HepG2 (cell line): ENCODE results near the gene C11orf24. TPM values are rescaled to one million over a fixed set of nuclear protein-coding genes. Genes with fewer than 3 reads are reported as not detected.

Source experiments
- AGO2 ChIP-seq: fragments of 200-400 bp; formaldehyde crosslinking; optimal IDR thresholded peaks from 2 replicates; pipeline ENCODE3; 2017; ENCODE audit warnings: mild to moderate bottlenecking, low read depth, low read length, moderate library complexity
- ASH2L ChIP-seq: fragments of 300-600, 200-600 bp; sonication (generic); IDR thresholded peaks from 2 replicates; pipeline ENCODE4 v1.7.0; 2017; ENCODE audit warnings: low read depth, mild to moderate bottlenecking, moderate library complexity, mixed read lengths, low read length; ENCODE audit not compliant: insufficient read length
- ATF7-NPFF ChIP-seq: sonication (generic); formaldehyde crosslinking; IDR thresholded peaks from 2 replicates; pipeline ENCODE4 v1.8.1; 2023; ENCODE audit warnings: mild to moderate bottlenecking, low read depth, missing genetic modification reagents, moderate library complexity
- FOSL2 ChIP-seq: sonication (generic); formaldehyde crosslinking; IDR thresholded peaks from 2 replicates; pipeline ENCODE4 v1.4.0; 2020; ENCODE audit warnings: missing genetic modification reagents
- FOXK1 ChIP-seq: sonication (generic); formaldehyde crosslinking; IDR thresholded peaks from 2 replicates; pipeline ENCODE4 v1.4.0; 2020; ENCODE audit warnings: low read depth, missing genetic modification reagents, borderline replicate concordance
- HMG20A ChIP-seq: IDR thresholded peaks from 2 replicates; pipeline ENCODE4 v1.6.1; 2016; ENCODE audit warnings: borderline replicate concordance
- KDM5A ChIP-seq: fragments of 200-600 bp; sonication (generic); IDR thresholded peaks from 2 replicates; pipeline ENCODE4 v1.7.0; 2018; ENCODE audit warnings: antibody characterized with exemption, mild to moderate bottlenecking, low read length, borderline replicate concordance
- MYC ChIP-seq: sonication (generic); formaldehyde crosslinking; IDR thresholded peaks from 2 replicates; pipeline ENCODE4 v1.9.0; 2021; ENCODE audit warnings: missing genetic modification reagents, borderline replicate concordance
- NFYC ChIP-seq: IDR thresholded peaks from 2 replicates; pipeline ENCODE4 v1.6.1; 2016; ENCODE audit warnings: missing genetic modification reagents, missing compliant biosample characterization
- SAP130 ChIP-seq: IDR thresholded peaks from 2 replicates; pipeline ENCODE4 v1.6.1; 2016; ENCODE audit warnings: low read depth
- SOX13 ChIP-seq, 3 experiments: fragments of 450-650 bp in 1 of 3; sonication (generic) in 1 of 3; formaldehyde crosslinking in 1 of 3; IDR thresholded peaks in 2 of 3; conservative IDR thresholded peaks in 1 of 3; 2 replicates each; pipeline versions ENCODE4 v1.5.0 to v1.6.1; 2016 to 2020; ENCODE audit warnings: antibody characterized with exemption in 1 of 3, mild to moderate bottlenecking in 1 of 3, missing compliant biosample characterization in 1 of 3, missing genetic modification reagents in 1 of 3, moderate library complexity in 1 of 3
- SOX5 ChIP-seq: IDR thresholded peaks from 2 replicates; pipeline ENCODE4 v1.6.1; 2016; ENCODE audit warnings: borderline replicate concordance
- SP4 ChIP-seq: sonication (generic); formaldehyde crosslinking; IDR thresholded peaks from 2 replicates; pipeline ENCODE4 v1.8.1; 2023; ENCODE audit warnings: mild to moderate bottlenecking, missing genetic modification reagents
- STAG1 ChIP-seq: sonication (generic); formaldehyde crosslinking; IDR thresholded peaks from 2 replicates; pipeline ENCODE4 v1.4.0; 2020; ENCODE audit warnings: missing genetic modification reagents
- YEATS4 ChIP-seq: sonication (generic); formaldehyde crosslinking; IDR thresholded peaks from 2 replicates; pipeline ENCODE4 v1.4.0; 2020; ENCODE audit warnings: missing genetic modification reagents, borderline replicate concordance
- ZNF556 ChIP-seq: sonication (generic); formaldehyde crosslinking; IDR thresholded peaks from 2 replicates; pipeline ENCODE4 v1.4.0; 2020; ENCODE audit warnings: mild to moderate bottlenecking, missing genetic modification reagents, borderline replicate concordance
- ZNF761 ChIP-seq: sonication (generic); formaldehyde crosslinking; conservative IDR thresholded peaks from 2 replicates; pipeline ENCODE4 v1.4.0; 2020; ENCODE audit warnings: mild to moderate bottlenecking, missing genetic modification reagents
- polyA plus RNA-seq, 8 experiments: library from polyadenylated mRNA; depleted of rRNA in 3 of 8; stranded (reverse) in 7 of 8; unstranded in 1 of 8; fragments of >200 nt; fragmentation: Illumina TruSeq in 4 of 8; extraction: Trizol in 4 of 8; gene quantifications; 2 replicates each; pipeline versions ENCODE4 v1.2.1 to v1.2.3, GENCODE V29; 2011 to 2016; ENCODE audit warnings: low read depth in 4 of 8, missing spikeins in 1 of 8, mixed read lengths in 1 of 8; ENCODE audit not compliant: insufficient read depth in 1 of 8
- total RNA-seq, 5 experiments: library from RNA; depleted of rRNA; stranded (reverse); fragments of >200 nt; fragmentation: Illumina TruSeq; extraction: Trizol; gene quantifications; 2 replicates each; pipeline ENCODE4 v1.2.3, GENCODE V29; 2016; ENCODE audit warnings: low read depth in 1 of 5
- TF ChIP-seq, protein P1 (sequence below): IDR thresholded peaks from 2 replicates; pipeline ENCODE4 v1.6.1; 2016
- TF ChIP-seq, protein P2 (sequence below): IDR thresholded peaks from 2 replicates; pipeline ENCODE4 v1.6.1; 2016; ENCODE audit warnings: mild to moderate bottlenecking, missing biosample characterization, missing genetic modification reagents
- TF ChIP-seq, protein P3 (sequence below): sonication (generic); formaldehyde crosslinking; IDR thresholded peaks from 2 replicates; pipeline ENCODE4 v1.5.0; 2020; ENCODE audit warnings: mild to moderate bottlenecking, missing genetic modification reagents, moderate library complexity
- TF ChIP-seq, protein P4 (sequence below): sonication (generic); formaldehyde crosslinking; IDR thresholded peaks from 2 replicates; pipeline ENCODE4 v1.5.0; 2020; ENCODE audit warnings: missing genetic modification reagents
- TF ChIP-seq, protein P5 (sequence below): IDR thresholded peaks from 2 replicates; pipeline ENCODE4 v1.6.1; 2018; ENCODE audit warnings: missing genetic modification reagents, mild to moderate bottlenecking, missing compliant biosample characterization

The C11orf24 gene
- total and polyA plus RNA-seq, 2 of the 13 experiments (the other 11 are each of a cell fraction or from before 2014, with no cell fraction given), result 52.9 to 55.5 TPM

DNA sequence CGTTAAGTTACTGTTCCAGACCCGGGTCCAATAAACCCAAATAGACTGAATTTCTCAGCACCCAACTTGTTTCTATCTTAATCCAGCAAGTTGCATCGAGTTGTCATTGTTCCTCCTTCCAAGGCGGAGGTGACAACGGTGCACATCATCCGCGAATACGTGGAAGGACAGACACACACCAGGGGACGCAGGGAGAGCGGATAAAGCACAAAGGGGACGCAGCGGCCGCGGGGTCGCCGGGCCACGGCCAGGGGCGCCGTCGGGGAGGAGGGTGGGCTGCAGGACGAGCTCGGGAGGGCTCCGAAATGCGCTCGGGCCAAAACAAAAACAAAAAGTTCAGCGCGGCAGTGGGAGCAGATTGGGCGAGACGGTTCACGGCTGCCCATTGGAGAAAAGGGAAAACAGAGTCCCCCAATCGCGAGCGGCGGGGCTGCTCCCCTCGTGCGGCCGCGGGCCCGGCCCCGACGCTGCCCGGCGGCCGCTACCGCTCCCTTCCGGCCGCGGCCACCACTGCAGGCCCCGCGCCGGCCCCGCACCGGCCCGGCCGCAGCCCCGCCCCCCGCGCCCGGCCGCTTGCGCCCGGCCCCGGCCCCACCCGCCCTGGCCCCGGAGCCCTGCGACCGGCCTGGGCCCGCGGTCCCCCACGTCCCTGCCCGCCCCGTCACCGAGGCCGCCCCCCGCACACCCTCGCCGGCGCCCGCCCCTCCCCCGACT lies 59.2 kb downstream of the C11orf24 start (continued):
- TF ChIP-seq STAG1 (peak; percentile 43), ASH2L (peak; percentile 76), YEATS4 (CRISPR knock-in tag) (peak; percentile 46), SAP130 (peak; percentile 61), ZNF556 (CRISPR knock-in tag) (0 out of 2 replicates have a peak, but pooled peaks have one; percentile 31), HMG20A (CRISPR knock-in tag) (no peak), KDM5A (peak; percentile 71), NFYC (CRISPR knock-in tag) (peak; percentile 50), FOXK1 (CRISPR knock-in tag) (0 out of 2 replicates have a peak, but pooled peaks have one; percentile 14), SOX13 (IDR thresholded peaks at IDR 0.05) (no peak), SOX13 (CRISPR knock-in tag; conservative IDR thresholded peaks at IDR 0.05 in 1 of 2, IDR thresholded peaks at IDR 0.05 in 1 of 2) (0 out of 4 replicates have a peak, but pooled peaks of 1 of the 2 experiments have one; percentile 7), SP4 (CRISPR knock-in tag) (peak; percentile 25; the same call in 1 of the 2 replicates), AGO2 (peak; percentile 46), FOSL2 (CRISPR knock-in tag) (0 out of 2 replicates have a peak, but pooled peaks have one; percentile 5), ATF7-NPFF (no peak), MYC (peak; percentile 25; the same call in 1 of the 2 replicates), SOX5 (CRISPR knock-in tag) (no peak), ZNF761 (CRISPR knock-in tag) (0 out of 2 replicates have a peak, but pooled peaks have one; percentile 27)
- TF ChIP-seq, protein P1, sequence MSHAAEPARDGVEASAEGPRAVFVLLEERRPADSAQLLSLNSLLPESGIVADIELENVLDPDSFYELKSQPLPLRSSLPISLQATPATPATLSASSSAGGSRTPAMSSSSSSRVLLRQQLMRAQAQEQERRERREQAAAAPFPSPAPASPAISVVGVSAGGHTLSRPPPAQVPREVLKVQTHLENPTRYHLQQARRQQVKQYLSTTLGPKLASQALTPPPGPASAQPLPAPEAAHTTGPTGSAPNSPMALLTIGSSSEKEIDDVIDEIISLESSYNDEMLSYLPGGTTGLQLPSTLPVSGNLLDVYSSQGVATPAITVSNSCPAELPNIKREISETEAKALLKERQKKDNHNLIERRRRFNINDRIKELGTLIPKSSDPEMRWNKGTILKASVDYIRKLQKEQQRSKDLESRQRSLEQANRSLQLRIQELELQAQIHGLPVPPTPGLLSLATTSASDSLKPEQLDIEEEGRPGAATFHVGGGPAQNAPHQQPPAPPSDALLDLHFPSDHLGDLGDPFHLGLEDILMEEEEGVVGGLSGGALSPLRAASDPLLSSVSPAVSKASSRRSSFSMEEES (CRISPR knock-in tag), result 0 out of 2 replicates have a peak, but pooled peaks have one; percentile 15
- TF ChIP-seq, protein P2, sequence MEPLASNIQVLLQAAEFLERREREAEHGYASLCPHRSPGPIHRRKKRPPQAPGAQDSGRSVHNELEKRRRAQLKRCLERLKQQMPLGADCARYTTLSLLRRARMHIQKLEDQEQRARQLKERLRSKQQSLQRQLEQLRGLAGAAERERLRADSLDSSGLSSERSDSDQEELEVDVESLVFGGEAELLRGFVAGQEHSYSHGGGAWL (CRISPR knock-in tag), result peak; percentile 40; the same call in 1 of the 2 replicates
- TF ChIP-seq, protein P3, sequence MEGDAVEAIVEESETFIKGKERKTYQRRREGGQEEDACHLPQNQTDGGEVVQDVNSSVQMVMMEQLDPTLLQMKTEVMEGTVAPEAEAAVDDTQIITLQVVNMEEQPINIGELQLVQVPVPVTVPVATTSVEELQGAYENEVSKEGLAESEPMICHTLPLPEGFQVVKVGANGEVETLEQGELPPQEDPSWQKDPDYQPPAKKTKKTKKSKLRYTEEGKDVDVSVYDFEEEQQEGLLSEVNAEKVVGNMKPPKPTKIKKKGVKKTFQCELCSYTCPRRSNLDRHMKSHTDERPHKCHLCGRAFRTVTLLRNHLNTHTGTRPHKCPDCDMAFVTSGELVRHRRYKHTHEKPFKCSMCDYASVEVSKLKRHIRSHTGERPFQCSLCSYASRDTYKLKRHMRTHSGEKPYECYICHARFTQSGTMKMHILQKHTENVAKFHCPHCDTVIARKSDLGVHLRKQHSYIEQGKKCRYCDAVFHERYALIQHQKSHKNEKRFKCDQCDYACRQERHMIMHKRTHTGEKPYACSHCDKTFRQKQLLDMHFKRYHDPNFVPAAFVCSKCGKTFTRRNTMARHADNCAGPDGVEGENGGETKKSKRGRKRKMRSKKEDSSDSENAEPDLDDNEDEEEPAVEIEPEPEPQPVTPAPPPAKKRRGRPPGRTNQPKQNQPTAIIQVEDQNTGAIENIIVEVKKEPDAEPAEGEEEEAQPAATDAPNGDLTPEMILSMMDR (CRISPR knock-in tag), result peak; percentile 21; the same call in 1 of the 2 replicates
- TF ChIP-seq, protein P4, sequence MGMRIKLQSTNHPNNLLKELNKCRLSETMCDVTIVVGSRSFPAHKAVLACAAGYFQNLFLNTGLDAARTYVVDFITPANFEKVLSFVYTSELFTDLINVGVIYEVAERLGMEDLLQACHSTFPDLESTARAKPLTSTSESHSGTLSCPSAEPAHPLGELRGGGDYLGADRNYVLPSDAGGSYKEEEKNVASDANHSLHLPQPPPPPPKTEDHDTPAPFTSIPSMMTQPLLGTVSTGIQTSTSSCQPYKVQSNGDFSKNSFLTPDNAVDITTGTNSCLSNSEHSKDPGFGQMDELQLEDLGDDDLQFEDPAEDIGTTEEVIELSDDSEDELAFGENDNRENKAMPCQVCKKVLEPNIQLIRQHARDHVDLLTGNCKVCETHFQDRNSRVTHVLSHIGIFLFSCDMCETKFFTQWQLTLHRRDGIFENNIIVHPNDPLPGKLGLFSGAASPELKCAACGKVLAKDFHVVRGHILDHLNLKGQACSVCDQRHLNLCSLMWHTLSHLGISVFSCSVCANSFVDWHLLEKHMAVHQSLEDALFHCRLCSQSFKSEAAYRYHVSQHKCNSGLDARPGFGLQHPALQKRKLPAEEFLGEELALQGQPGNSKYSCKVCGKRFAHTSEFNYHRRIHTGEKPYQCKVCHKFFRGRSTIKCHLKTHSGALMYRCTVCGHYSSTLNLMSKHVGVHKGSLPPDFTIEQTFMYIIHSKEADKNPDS, result no peak
- TF ChIP-seq, protein P5, sequence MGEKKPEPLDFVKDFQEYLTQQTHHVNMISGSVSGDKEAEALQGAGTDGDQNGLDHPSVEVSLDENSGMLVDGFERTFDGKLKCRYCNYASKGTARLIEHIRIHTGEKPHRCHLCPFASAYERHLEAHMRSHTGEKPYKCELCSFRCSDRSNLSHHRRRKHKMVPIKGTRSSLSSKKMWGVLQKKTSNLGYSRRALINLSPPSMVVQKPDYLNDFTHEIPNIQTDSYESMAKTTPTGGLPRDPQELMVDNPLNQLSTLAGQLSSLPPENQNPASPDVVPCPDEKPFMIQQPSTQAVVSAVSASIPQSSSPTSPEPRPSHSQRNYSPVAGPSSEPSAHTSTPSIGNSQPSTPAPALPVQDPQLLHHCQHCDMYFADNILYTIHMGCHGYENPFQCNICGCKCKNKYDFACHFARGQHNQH (CRISPR knock-in tag), result no peak
